ENCODE results near the gene SPRY4. TPM values are rescaled to one million over a fixed set of nuclear protein-coding genes. Genes with fewer than 3 reads are reported as not detected.

SPRY4 gene
- total and polyA plus RNA-seq, 2 of the 13 experiments (the other 11 are each of a cell fraction or from before 2014, with no cell fraction given), result 8.9 to 17.8 TPM

GRCh38 chr5:142357469-142358090 is 32.8 kb upstream of the SPRY4 start (continued):
- TF ChIP-seq CBFB (CRISPR knock-in tag; IDR thresholded peaks at IDR 0.05), result no peak
- TF ChIP-seq MAF1 (CRISPR knock-in tag; IDR thresholded peaks at IDR 0.05; ENCODE audit: borderline replicate concordance), result no peak
- TF ChIP-seq ZNF562 (CRISPR knock-in tag; IDR thresholded peaks at IDR 0.05; ENCODE audit: borderline replicate concordance), result no peak
- TF ChIP-seq ASH2L (IDR thresholded peaks at IDR 0.05; ENCODE audit: insufficient read length, low read depth, low read length), result peak; percentile 6
- no peak for TF ChIP-seq SMAD3 (CRISPR knock-in tag; IDR thresholded peaks at IDR 0.05)
- TF ChIP-seq ZNF280B (CRISPR knock-in tag; IDR thresholded peaks at IDR 0.05; ENCODE audit: borderline replicate concordance), result no peak
- TF ChIP-seq ZNF230 (CRISPR knock-in tag; IDR thresholded peaks at IDR 0.05), result no peak
- no peak for TF ChIP-seq KAT8 (CRISPR knock-in tag; IDR thresholded peaks at IDR 0.05)
- TF ChIP-seq, protein P1, sequence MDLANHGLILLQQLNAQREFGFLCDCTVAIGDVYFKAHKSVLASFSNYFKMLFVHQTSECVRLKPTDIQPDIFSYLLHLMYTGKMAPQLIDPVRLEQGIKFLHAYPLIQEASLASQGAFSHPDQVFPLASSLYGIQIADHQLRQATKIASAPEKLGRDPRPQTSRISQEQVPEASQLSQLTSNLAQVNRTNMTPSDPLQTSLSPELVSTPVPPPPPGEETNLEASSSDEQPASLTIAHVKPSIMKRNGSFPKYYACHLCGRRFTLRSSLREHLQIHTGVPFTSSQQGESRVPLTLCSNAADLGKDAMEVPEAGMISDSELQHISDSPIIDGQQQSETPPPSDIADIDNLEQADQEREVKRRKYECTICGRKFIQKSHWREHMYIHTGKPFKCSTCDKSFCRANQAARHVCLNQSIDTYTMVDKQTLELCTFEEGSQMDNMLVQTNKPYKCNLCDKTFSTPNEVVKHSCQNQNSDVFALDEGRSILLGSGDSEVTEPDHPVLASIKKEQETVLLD (CRISPR knock-in tag; IDR thresholded peaks at IDR 0.05; ENCODE audit: low read depth), result no peak
- no peak for TF ChIP-seq GLI4 (CRISPR knock-in tag; IDR thresholded peaks at IDR 0.05; ENCODE audit: borderline replicate concordance)
- TF ChIP-seq MEIS1 (CRISPR knock-in tag; IDR thresholded peaks at IDR 0.05; ENCODE audit: borderline replicate concordance), result no peak
- TF ChIP-seq ZNF839 (CRISPR knock-in tag; IDR thresholded peaks at IDR 0.05; ENCODE audit: borderline replicate concordance), result no peak
- TF ChIP-seq MYNN (CRISPR knock-in tag; IDR thresholded peaks at IDR 0.05; ENCODE audit: low read depth), result peak; percentile 52; the same call in 1 of the 2 replicates
- no peak for TF ChIP-seq POGZ (CRISPR knock-in tag; IDR thresholded peaks at IDR 0.05)
- TF ChIP-seq ZNF501 (CRISPR knock-in tag; IDR thresholded peaks at IDR 0.05), result peak; percentile 35; the same call in 1 of the 2 replicates
- no peak for TF ChIP-seq REXO4 (CRISPR knock-in tag; IDR thresholded peaks at IDR 0.05; ENCODE audit: borderline replicate concordance)
- TF ChIP-seq GMEB2 (CRISPR knock-in tag; IDR thresholded peaks at IDR 0.05; ENCODE audit: low read depth), result no peak
- TF ChIP-seq ZC3H4 (CRISPR knock-in tag; IDR thresholded peaks at IDR 0.05; ENCODE audit: borderline replicate concordance), result peak; percentile 72; the same call in 1 of the 2 replicates
- TF ChIP-seq, protein P2, sequence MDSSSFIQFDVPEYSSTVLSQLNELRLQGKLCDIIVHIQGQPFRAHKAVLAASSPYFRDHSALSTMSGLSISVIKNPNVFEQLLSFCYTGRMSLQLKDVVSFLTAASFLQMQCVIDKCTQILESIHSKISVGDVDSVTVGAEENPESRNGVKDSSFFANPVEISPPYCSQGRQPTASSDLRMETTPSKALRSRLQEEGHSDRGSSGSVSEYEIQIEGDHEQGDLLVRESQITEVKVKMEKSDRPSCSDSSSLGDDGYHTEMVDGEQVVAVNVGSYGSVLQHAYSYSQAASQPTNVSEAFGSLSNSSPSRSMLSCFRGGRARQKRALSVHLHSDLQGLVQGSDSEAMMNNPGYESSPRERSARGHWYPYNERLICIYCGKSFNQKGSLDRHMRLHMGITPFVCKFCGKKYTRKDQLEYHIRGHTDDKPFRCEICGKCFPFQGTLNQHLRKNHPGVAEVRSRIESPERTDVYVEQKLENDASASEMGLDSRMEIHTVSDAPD (CRISPR knock-in tag; IDR thresholded peaks at IDR 0.05), result no peak
- no peak for TF ChIP-seq SRSF9 (IDR thresholded peaks at IDR 0.05; ENCODE audit: borderline replicate concordance, insufficient read depth, low read depth, low read length, poor library complexity, severe bottlenecking)
- no peak for TF ChIP-seq ZNF33B (CRISPR knock-in tag; IDR thresholded peaks at IDR 0.05)
- TF ChIP-seq NFIB (CRISPR knock-in tag; IDR thresholded peaks at IDR 0.05; ENCODE audit: borderline replicate concordance), result no peak

All from HepG2 (cell line).